HG02943 (cell line): ENCODE data around the gene SORCS1.

Experiments
- ATAC-seq: cut with Tn5 transposase; IDR thresholded peaks from one replicate; pipeline ENCODE4 v1.9.1; 2021; ENCODE audit warnings: mild to moderate bottlenecking, low read depth, moderate library complexity; ENCODE audit not compliant: unreplicated experiment

SORCS1 gene

GRCh38 chr10:106636766-106637491, 527.6 kb downstream of the SORCS1 start:
- no peak for ATAC-seq

GRCh38 chr10:106635947-106636346, 528.6 kb downstream of the SORCS1 start:
- no peak for ATAC-seq

- no peak for ATAC-seq
Measured at GRCh38 chr10:106631016-106631702, 533.3 kb downstream of the SORCS1 start.

GRCh38 chr10:106626371-106626770, 538.1 kb downstream of the SORCS1 start:
- ATAC-seq, result no peak

GRCh38 chr10:106625751-106626150, 538.8 kb downstream of the SORCS1 start:
- ATAC-seq, result no peak

GRCh38 chr10:106619346-106619745, 545.2 kb downstream of the SORCS1 start:
- ATAC-seq, result no peak

- no peak for ATAC-seq
Measured at GRCh38 chr10:106618646-106619045, 545.9 kb downstream of the SORCS1 start.

- no peak for ATAC-seq
Measured at GRCh38 chr10:106615081-106615480, 549.4 kb downstream of the SORCS1 start.

- ATAC-seq, result no peak
Measured at GRCh38 chr10:106614293-106614692, 550.2 kb downstream of the SORCS1 start.

GRCh38 chr10:106612381-106612780, 552.1 kb downstream of the SORCS1 start:
- no peak for ATAC-seq

GRCh38 chr10:106609470-106610266, 554.8 kb downstream of the SORCS1 start:
- no peak for ATAC-seq

GRCh38 chr10:106608066-106608465, 556.4 kb downstream of the SORCS1 start:
- ATAC-seq, result no peak

- ATAC-seq, result no peak
Measured at GRCh38 chr10:106595281-106595680, 569.2 kb downstream of the SORCS1 start.

- no peak for ATAC-seq
Measured at GRCh38 chr10:106593876-106594275, 570.6 kb downstream of the SORCS1 start.

- no peak for ATAC-seq
Measured at GRCh38 chr10:106592396-106592795, 572.1 kb downstream of the SORCS1 start.

GRCh38 chr10:106582291-106582690, 582.2 kb downstream of the SORCS1 start:
- ATAC-seq, result no peak

GRCh38 chr10:106577756-106578155, 586.8 kb downstream of the SORCS1 start:
- ATAC-seq, result no peak

GRCh38 chr10:106577266-106577665, 587.2 kb downstream of the SORCS1 start:
- ATAC-seq, result no peak

GRCh38 chr10:106576534-106576933, 588.0 kb downstream of the SORCS1 start:
- no peak for ATAC-seq

- no peak for ATAC-seq
Measured at GRCh38 chr10:106573106-106573505, 591.4 kb downstream of the SORCS1 start.
